Measurements from ENCODE around the gene TES.

DNA sequence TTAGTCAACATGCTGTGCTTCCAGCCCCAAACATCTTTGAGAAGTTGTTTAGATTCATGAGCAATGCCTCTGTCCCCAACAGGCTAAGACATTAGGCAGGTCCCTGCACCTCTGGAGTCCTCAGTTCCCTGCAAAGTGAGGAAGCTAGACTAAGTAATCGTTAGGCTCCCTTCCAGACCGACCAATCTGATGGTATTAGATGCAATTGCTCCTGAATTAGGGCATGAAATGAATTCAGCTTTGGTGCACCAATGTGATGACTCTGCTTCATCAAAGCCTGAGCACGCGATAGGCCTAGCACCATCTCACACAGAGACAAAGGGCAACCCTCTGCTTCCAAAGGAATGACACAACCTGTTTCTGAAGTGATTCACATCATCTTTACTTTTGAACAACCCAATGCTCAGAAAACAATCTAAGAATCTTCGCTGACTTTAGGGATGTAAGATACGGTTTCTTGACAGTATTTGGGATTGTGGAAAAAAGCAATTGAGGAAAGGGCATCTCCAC lies 723 bp upstream of the TES start:
- TF ChIP-seq CTCF (IDR thresholded peaks at IDR 0.05), result no peak
- no peak for TF ChIP-seq POLR2A (IDR thresholded peaks at IDR 0.05)

Measured in body of pancreas (tissue), 4 donors.